HG03565 (cell line): ENCODE measurements around the gene LITAF.
"Not testable (repeated sequence)": the region's sequence is repeated elsewhere in the genome, so short reads cannot be mapped to it uniquely, and the experiment has no call there.

Experiments
- ATAC-seq: cut with Tn5 transposase; IDR thresholded peaks from one replicate; pipeline ENCODE4 v1.9.1; 2021; ENCODE audit warnings: mild to moderate bottlenecking, moderate library complexity; ENCODE audit not compliant: unreplicated experiment

The LITAF gene

GRCh38 chr16:11621539-11621919, 34.8 kb upstream of the LITAF start:
- ATAC-seq: no peak

- ATAC-seq: no peak
Observed at GRCh38 chr16:11620243-11621003, 33.7 kb upstream of the LITAF start.

- no peak for ATAC-seq
Observed at GRCh38 chr16:11619327-11619851, 32.7 kb upstream of the LITAF start.

- no peak for ATAC-seq
Observed at GRCh38 chr16:11618107-11618717, 31.5 kb upstream of the LITAF start.

- ATAC-seq: no peak
Observed at GRCh38 chr16:11615748-11616447, 29.2 kb upstream of the LITAF start.

- no peak for ATAC-seq
Observed at GRCh38 chr16:11614587-11615175, 28.0 kb upstream of the LITAF start.

- no peak for ATAC-seq
Observed at GRCh38 chr16:11613381-11614303, 26.9 kb upstream of the LITAF start.

GRCh38 chr16:11612665-11613025, 25.9 kb upstream of the LITAF start:
- no peak for ATAC-seq

- no peak for ATAC-seq
Observed at GRCh38 chr16:11611871-11612664, 25.3 kb upstream of the LITAF start.

GRCh38 chr16:11610580-11610979, 23.9 kb upstream of the LITAF start:
- no peak for ATAC-seq

- no peak for ATAC-seq
Observed at GRCh38 chr16:11610121-11610505, 23.4 kb upstream of the LITAF start.

- no peak for ATAC-seq
Observed at GRCh38 chr16:11609474-11610120, 22.9 kb upstream of the LITAF start.

GRCh38 chr16:11605891-11606290, 19.2 kb upstream of the LITAF start:
- no peak for ATAC-seq

GRCh38 chr16:11605564-11605886, 18.8 kb upstream of the LITAF start:
- ATAC-seq: no peak

GRCh38 chr16:11604783-11605563, 18.3 kb upstream of the LITAF start:
- no peak for ATAC-seq

GRCh38 chr16:11604296-11604695, 17.6 kb upstream of the LITAF start:
- not testable (repeated sequence) for ATAC-seq

GRCh38 chr16:11603331-11603750, 16.6 kb upstream of the LITAF start:
- no peak for ATAC-seq

- no peak for ATAC-seq
Observed at GRCh38 chr16:11602321-11602720, 15.6 kb upstream of the LITAF start.

- ATAC-seq: no peak
Observed at GRCh38 chr16:11601911-11602310, 15.2 kb upstream of the LITAF start.
